ENCODE measurements around the gene FUT7. TPM values are rescaled to one million over a fixed set of nuclear protein-coding genes. Genes with fewer than 3 reads are reported as not detected.
"Not testable (repeated sequence)": the region's sequence is repeated elsewhere in the genome, so short reads cannot be mapped to it uniquely, and the experiment has no call there.

Gene FUT7
- total and polyA plus RNA-seq, 2 of the 8 experiments (the other 6 are each of a cell fraction or from before 2014, with no cell fraction given), result not detected

DNA sequence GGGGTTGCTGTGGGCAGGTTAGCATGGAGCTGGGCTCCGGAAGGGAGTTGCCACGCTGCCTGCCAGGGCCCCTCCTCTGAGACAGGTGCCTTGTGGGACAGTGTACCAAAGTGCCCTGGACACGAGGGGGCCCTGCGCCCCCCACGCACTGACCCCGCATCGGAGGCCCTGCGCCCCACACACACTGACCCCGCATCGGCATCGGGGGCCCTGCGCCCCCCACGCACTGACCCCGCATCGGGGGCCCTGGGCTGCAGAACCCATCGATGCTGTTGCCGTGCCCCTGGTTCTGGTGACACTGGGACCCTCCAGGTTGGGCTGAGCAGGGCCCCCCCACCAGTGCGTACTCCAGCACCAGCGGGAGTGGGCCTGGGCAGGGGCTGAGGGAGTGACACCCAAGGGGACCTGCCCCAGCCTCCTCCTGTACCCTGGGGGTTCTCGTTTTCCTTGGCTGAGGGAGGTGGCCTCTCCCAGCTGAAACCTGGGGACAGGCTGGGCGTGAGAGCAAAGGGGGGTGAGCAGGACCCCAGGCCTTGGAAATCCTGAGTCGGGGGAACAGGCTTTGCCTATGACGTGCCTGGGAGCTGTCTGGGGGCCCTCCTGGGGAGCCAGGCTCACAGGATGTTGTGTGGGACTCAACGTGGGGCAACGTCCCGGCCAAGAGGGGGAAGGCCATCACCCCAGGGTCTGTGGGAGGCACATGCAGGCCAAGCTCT lies 31.6 kb upstream of the FUT7 start (continued):
- no peak for TF ChIP-seq NANOG (IDR thresholded peaks at IDR 0.05; ENCODE audit: insufficient read depth, low read depth, low read length, poor library complexity, severe bottlenecking)
- TF ChIP-seq, protein P1, sequence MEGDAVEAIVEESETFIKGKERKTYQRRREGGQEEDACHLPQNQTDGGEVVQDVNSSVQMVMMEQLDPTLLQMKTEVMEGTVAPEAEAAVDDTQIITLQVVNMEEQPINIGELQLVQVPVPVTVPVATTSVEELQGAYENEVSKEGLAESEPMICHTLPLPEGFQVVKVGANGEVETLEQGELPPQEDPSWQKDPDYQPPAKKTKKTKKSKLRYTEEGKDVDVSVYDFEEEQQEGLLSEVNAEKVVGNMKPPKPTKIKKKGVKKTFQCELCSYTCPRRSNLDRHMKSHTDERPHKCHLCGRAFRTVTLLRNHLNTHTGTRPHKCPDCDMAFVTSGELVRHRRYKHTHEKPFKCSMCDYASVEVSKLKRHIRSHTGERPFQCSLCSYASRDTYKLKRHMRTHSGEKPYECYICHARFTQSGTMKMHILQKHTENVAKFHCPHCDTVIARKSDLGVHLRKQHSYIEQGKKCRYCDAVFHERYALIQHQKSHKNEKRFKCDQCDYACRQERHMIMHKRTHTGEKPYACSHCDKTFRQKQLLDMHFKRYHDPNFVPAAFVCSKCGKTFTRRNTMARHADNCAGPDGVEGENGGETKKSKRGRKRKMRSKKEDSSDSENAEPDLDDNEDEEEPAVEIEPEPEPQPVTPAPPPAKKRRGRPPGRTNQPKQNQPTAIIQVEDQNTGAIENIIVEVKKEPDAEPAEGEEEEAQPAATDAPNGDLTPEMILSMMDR (IDR thresholded peaks at IDR 0.05; ENCODE audit: control extremely low read depth in 1 of 3, insufficient read depth in 1 of 3, low read depth in 1 of 3, low read length in 3 of 3), result no peak
- TF ChIP-seq TBP (IDR thresholded peaks at IDR 0.05; ENCODE audit: low read depth, low read length), result no peak
- TF ChIP-seq JUND (IDR thresholded peaks at IDR 0.05; ENCODE audit: low read length), result no peak
- no peak for TF ChIP-seq TEAD4 (IDR thresholded peaks at IDR 0.05; ENCODE audit: low read depth, low read length)
- no peak for TF ChIP-seq TCF12 (IDR thresholded peaks at IDR 0.05; ENCODE audit: low read depth, low read length)
- no peak for TF ChIP-seq ASH2L (IDR thresholded peaks at IDR 0.05; ENCODE audit: low read length)

DNA sequence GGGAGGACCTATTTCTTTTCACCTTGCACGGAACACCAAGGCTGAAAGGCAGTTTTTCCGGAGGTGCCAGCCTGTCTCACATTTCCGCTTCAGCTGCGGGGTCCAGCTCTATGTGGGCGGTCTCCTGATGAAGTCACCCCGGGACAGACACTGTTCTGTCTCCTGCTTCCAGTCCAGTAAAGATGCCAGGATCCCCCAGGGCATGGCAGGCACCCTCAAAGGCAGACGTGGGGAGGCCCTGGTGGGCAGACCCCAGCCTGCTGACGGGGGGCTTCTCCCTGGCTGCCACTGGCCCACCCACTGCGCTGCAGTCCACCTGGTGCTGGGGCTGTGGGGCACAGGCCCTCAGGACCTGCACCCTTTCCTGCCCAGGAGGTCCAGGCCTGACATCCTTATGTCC lies 30.9 kb upstream of the FUT7 start:
- H2AK5ac ChIP-seq (ENCODE audit: low read depth, low read length); H3K79me2 ChIP-seq (ENCODE audit: control insufficient read depth in 1 of 2, insufficient read depth in 2 of 2, low read length in 2 of 2); H2BK12ac ChIP-seq (ENCODE audit: low read depth, low read length); H3K14ac ChIP-seq (ENCODE audit: insufficient read length); H2BK15ac ChIP-seq (ENCODE audit: low read length); H3K23ac ChIP-seq (ENCODE audit: insufficient read length); H4K8ac ChIP-seq (ENCODE audit: extremely low read depth, insufficient read depth, low read length); H3K18ac ChIP-seq (ENCODE audit: extremely low read depth, low read length); H3K79me1 ChIP-seq (ENCODE audit: low read depth, low read length); H3K4me2 ChIP-seq (ENCODE audit: insufficient read depth in 1 of 2, low read depth in 2 of 2, low read length in 2 of 2); H3K36me3 ChIP-seq (ENCODE audit: control insufficient read depth in 2 of 4, insufficient read depth in 4 of 4, low read length in 3 of 4); FAIRE-seq; H2BK120ac ChIP-seq (replicated peaks; ENCODE audit: low read depth, low read length); H3K4me1 ChIP-seq (replicated peaks in 1 of 4; ENCODE audit: control insufficient read depth in 3 of 4, insufficient read depth in 4 of 4, low read length in 3 of 4); H2BK20ac ChIP-seq (ENCODE audit: low read length); H2AFZ ChIP-seq (ENCODE audit: low read length); H3K56ac ChIP-seq (replicated peaks; ENCODE audit: insufficient read length, low read depth, low read length); H2BK5ac ChIP-seq (ENCODE audit: low read depth, low read length); H3K27ac ChIP-seq (ENCODE audit: low read depth, low read length); H3K4me3 ChIP-seq (ENCODE audit: extremely low read depth in 1 of 4, insufficient read depth in 2 of 4, low read depth in 3 of 4, low read length in 4 of 4); H3K4ac ChIP-seq (replicated peaks; ENCODE audit: insufficient read length, low read depth, low read length); H3K9me3 ChIP-seq (ENCODE audit: insufficient read depth in 2 of 2, low read depth in 1 of 2, low read length in 1 of 2); H3K27me3 ChIP-seq (replicated peaks in 1 of 4; ENCODE audit: control insufficient read depth in 3 of 4, extremely low read depth in 1 of 4, insufficient read depth in 3 of 4, low read length in 3 of 4); H3K9ac ChIP-seq (replicated peaks in 1 of 4; ENCODE audit: extremely low read depth in 1 of 4, low read depth in 3 of 4, low read length in 3 of 4); DNase-seq (ENCODE audit: low read depth in 1 of 2, low spot score in 2 of 2); H4K91ac ChIP-seq (replicated peaks; ENCODE audit: insufficient read length, low read length); H3K23me2 ChIP-seq (ENCODE audit: low read depth, low read length); H4K5ac ChIP-seq (ENCODE audit: insufficient read length, low read depth, low read length): not testable (repeated sequence)
- CTCF ChIA-PET (ENCODE audit: partially characterized antibody), result interaction anchor here (0.7 to 13.5 kb wide), 8 partner anchors 13 to 76 kb away, joined by 3 to 291 read pairs (median 40); partner anchors contain the start of genes ABCA2, FUT7, GRIN1 and MAN1B1
- POLR2A ChIA-PET (ENCODE audit: partially characterized antibody), result interaction anchor here (1.1 to 1.5 kb wide), 2 partner anchors 10 to 43 kb away, joined by 3 read pairs; no protein-coding TSS in a partner anchor
- H4K20me1 ChIP-seq (replicated peaks in 1 of 2; ENCODE audit: control insufficient read depth in 1 of 2, insufficient read depth in 2 of 2, low read length in 2 of 2), result peaks cover 8 to 10% of the 10 kb centered on the region in 2 experiments
- WGBS, 2 experiments (ENCODE audit: extremely low coverage in 1 of 2, insufficient coverage in 1 of 2, insufficient read length in 1 of 2, insufficient replicate concordance in 2 of 2, low coverage in 1 of 2, low lambda C conversion rate in 2 of 2, missing lambda C conversion rate in 1 of 2), result 90% methylated on average over 4 of the region's 9 CpGs; no CpG with 5 or more reads in 1 of the 2 experiments
